ENCODE data around the gene PAPPA2.

The PAPPA2 gene

GRCh38 chr1:176504848-176505553 lies 42.0 kb downstream of the PAPPA2 start:
- no peak for DNase-seq

GRCh38 chr1:176512966-176513365 lies 50.0 kb downstream of the PAPPA2 start:
- no peak for DNase-seq

GRCh38 chr1:176515310-176515709 lies 52.3 kb downstream of the PAPPA2 start:
- peak; percentile 70 for DNase-seq

- DNase-seq, result no peak
Observed at GRCh38 chr1:176517484-176517883, 54.5 kb downstream of the PAPPA2 start.

DNA sequence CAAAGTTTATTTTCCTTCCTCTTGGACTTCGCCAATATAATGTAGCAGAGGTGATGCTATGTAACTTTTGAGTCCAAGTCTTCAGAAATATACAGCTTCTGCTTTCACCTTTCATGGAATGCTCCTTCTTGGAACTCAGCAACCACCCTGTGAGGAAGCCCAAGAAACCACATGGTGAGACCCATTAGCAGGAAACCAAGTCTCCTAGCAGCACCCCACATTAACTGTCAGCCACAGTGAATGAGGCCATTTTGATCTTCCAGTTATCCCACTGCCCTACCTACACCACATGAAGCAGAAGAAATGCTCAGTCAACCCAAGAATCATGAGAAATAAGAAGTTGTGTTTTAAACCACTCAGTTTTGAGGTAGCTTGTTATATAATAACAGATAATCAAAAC lies 58.2 kb downstream of the PAPPA2 start:
- no peak for DNase-seq

GRCh38 chr1:176522310-176522845 lies 59.4 kb downstream of the PAPPA2 start:
- no peak for DNase-seq

GRCh38 chr1:176529395-176530090 lies 66.6 kb downstream of the PAPPA2 start:
- DNase-seq, result no peak

DNA sequence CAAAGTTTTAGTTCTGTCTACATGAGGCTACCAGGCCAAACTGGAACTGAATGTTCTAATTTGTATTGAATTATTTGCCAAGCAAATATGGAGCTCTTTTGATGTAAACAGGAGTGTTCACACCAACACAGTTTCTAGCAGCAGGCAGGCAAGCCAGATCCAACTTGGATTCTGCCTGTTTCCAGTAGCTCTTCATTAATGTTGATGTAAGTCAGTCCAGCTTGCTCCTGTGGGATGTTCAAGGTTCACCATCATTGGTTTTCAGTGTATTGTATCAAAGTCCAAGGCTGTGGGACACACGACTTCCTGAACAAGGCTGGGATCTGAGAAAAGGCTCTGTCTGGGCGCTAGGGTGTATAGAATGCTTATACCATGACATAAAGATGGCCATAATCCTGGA lies 68.1 kb downstream of the PAPPA2 start:
- no peak for DNase-seq

DNA sequence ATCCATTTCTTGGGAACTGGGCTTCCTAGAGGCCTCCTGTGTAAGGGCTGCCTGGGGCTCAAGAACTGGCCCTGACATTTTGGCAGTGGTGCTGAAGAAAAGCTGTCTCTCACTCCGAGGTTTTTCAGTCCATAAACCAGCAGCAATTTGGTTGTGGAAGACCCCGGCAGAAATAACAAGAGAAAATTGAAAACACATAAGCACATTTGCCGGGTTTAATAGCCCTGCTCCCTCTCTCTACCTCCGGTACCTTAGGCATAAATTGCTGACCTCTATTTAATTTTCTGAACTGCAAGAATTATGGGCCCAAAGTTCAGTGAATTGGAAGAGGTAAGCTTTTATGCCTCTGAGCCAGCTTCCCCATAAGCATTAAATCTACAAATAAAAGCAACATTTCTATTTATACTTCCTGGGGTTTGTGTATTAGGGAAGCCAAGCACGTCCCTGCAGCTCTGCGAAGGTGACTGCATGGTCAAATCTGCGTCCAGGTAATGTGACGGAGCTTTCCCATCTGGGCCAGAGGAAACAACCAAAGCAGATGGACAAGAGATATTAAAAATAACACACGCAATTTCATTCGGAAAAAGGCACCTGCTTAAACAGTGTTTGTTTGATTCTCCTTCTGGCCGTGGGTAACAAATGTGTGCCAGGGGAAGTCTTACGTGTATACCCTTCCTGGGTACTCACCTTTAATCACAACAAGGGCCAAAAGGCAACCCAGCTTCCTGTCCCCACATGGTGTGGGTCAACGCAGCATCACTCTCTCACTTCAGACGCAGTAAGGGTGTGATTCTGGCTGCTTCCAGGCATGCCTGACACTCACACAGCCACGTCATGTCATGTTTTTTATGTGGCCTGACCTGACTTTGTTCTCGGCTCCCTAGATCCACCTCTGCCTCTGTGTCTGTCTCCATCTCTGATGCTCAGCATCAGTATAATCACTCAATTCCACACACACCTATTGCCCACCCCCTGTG lies 69.2 kb downstream of the PAPPA2 start:
- DNase-seq, result no peak

GRCh38 chr1:176533020-176533419 lies 70.0 kb downstream of the PAPPA2 start:
- no peak for DNase-seq

DNA sequence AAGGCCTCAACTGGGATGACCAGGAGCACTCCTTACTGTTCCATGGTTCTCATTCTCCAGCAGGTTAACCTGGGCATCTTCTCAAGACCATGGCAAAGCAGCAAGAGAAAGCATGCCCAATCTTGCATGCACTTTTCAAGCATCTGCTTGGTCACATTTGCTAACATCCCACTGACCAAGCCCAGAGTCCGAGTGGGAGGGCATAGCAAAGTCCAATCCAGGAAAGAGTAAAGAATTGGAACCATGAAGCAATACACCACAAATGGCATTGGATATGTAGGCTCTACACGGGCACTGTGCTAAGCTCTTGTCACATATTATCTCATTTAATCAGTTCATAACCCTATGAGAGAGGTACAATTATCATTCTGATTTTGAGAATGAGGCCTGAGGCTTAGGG lies 73.6 kb downstream of the PAPPA2 start:
- DNase-seq, result no peak

DNA sequence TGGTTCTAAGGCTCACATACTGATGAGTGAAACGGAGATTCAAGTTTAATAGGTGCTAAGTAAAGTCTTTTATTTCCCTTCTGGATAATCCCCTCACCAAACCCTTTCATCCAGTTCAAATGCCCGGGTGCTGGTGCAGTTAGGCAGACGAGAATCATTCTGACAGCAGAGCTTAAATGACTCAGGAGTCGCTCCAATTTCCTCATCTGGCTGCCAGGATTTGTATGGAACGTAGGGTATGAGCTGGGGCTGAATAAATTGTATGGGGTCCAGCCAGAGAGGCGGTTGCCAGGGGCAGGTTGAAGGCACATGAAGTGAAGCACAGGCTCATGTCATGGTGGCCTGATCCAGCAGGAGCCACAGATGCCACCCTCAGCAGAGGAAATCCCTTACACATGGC lies 76.0 kb downstream of the PAPPA2 start:
- no peak for DNase-seq

DNA sequence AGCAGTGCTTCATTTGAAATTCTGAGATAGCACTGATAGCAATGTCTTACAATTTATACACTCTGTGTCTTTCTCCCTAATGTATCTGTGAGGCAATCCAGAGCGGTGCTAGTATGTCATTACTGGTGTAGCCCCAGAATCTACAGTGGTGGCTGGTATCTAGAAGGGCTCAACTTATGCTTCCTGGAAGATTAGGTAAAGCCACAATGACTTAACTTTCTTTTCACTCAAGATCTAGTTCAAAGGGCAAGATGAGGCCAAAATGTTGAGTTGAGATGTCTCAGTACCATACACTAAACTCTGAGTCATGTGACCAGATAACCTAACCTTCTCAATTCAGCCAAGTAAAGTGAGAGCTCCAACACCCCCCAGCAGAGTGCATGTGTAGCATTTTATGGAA lies 77.5 kb downstream of the PAPPA2 start:
- DNase-seq, result no peak

GRCh38 chr1:176541663-176542062 lies 78.7 kb downstream of the PAPPA2 start:
- no peak for DNase-seq

- no peak for DNase-seq
Observed at GRCh38 chr1:176542352-176542751, 79.4 kb downstream of the PAPPA2 start.

GRCh38 chr1:176543360-176544129 lies 80.6 kb downstream of the PAPPA2 start:
- no peak for DNase-seq

GRCh38 chr1:176545034-176545639 lies 82.2 kb downstream of the PAPPA2 start:
- DNase-seq, result no peak

DNA sequence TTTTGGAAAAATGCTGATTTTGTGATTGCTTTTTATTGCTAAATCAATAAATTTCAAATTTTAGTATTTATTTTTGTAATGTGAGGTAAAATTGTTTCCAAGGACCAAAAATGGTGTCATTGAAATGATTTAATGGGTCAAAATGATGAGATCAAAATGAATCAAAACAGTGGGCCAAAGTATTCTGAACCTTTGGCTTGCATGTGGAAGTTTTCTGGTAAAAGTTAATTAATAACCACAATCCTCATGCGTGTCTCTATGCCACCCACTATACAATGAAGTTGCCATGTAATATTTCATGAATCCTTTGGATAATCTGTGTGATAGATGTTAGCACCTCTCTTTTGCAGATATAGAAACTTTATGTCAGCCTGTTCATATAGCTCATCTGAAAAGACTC lies 83.8 kb downstream of the PAPPA2 start:
- DNase-seq, result no peak

- no peak for DNase-seq
Observed at GRCh38 chr1:176551146-176551545, 88.2 kb downstream of the PAPPA2 start.

DNA sequence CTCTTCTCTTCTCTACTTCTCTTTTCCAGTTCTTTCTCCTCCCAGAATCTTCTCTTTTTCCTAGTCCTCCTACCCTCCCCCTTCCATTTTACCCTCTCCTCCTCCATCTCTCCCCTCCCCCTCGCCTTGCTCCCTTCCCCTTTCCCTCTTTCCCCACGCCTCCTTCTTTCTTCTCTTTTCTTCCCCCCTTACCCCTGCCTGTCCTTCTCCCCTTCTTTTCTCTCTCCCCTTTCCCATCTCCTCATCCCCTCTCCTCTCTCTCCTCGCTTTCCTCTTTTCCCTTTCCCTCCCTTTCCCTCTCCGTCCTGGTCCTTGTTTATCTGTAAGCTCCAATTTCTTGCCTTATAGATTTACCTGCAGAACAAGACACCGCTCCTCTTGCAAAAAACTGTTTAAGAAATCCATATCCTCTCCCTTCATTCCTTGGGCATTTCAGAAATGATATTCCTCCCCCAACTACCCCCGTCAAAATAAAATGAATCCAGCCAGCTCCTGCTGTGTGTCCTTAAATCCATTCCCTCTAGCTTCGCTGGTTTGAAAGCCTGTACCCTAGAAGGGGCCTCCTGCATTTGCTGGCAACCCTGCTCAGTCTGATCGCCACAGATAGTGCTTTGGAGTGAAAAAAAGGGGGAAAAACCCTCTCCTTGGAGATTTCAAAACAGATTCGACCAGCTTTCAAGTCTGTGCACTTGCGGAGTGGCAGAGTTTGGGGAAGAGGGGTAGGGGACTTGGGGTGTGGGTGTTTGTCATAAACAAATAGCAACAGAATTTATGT lies 89.4 kb downstream of the PAPPA2 start:
- no peak for DNase-seq

- no peak for DNase-seq
Observed at GRCh38 chr1:176552999-176553398, 90.0 kb downstream of the PAPPA2 start.
